K562 (cell line): Measurements from ENCODE around the gene RPS27. TPM values are rescaled to one million over a fixed set of nuclear protein-coding genes. Genes with fewer than 3 reads are reported as not detected.
A peak's percentile ranks its signal among the peaks of the same experiment; 100 is the strongest.

Experiments
- ATAC-seq: fragments of 200-7000 bp; cut with Tn5 transposase; 3 replicates; pipeline ENCODE4 v1.9.1; 2020; ENCODE audit warnings: moderate library complexity
- BruUV-seq: library from RNA; stranded (reverse); fragments of 400-500 nt; replicated peaks from 2 replicates; lab custom pipeline; 2021; lab: Mats Ljungman, UMichigan
- CTCF ChIA-PET: fragments of 300-600 bp; formaldehyde crosslinking; extraction: SDS; loops from one replicate; lab custom pipeline; 2021; ENCODE audit warnings: low intra/inter-chr PET ratio; lab: Yijun Ruan, JAX
- POLR2A ChIA-PET: fragments of 300-600, 350-650 bp; sonication (Branson Sonifier 250); formaldehyde crosslinking; extraction: SDS; loops from one replicate; lab custom pipeline; 2021; ENCODE audit warnings: antibody characterized with exemption, inconsistent platforms; lab: Yijun Ruan, JAX
- DNase-seq, 4 experiments: peaks; one replicate each; pipeline versions ENCODE4 v3.0.0 to v3.0.0-alpha.2; 2011 to 2018; ENCODE audit warnings: low spot score in 3 of 4, mixed read lengths in 3 of 4; ENCODE audit errors: extremely low read depth in 1 of 4
- FAIRE-seq: peaks from 2 replicates; lab custom pipeline; 2011; peaks lifted over from hg19 to GRCh38; lab: Jason Lieb, UNC
- H2AFZ ChIP-seq: 2 replicates; pipeline ENCODE4 v1.6.0; 2011; ENCODE audit warnings: low read depth, low read length, control low read depth, inconsistent platforms
- H3K27ac ChIP-seq: fragments of 200-600 bp; 3 replicates; pipeline ENCODE4 v1.8.0; 2011; ENCODE audit warnings: low read depth, mild to moderate bottlenecking, control low read depth, inconsistent platforms, low read length, moderate library complexity, mixed read lengths; ENCODE audit errors: extremely low read depth
- H3K27me3 ChIP-seq, 2 experiments: fragments of 300-600 bp in 1 of 2; 2 replicates in 1 of 2; 3 replicates in 1 of 2; pipeline versions ENCODE4 v1.6.0 to v1.8.0; 2011; ENCODE audit warnings: inconsistent platforms in 2 of 2, low read length in 2 of 2, mild to moderate bottlenecking in 1 of 2, mixed read lengths in 1 of 2, moderate library complexity in 1 of 2; ENCODE audit not compliant: control insufficient read depth in 2 of 2, insufficient read depth in 2 of 2
- H3K36me3 ChIP-seq: fragments of 300-600 bp; 3 replicates; pipeline ENCODE4 v1.8.0; 2011; ENCODE audit warnings: mild to moderate bottlenecking, low read length, inconsistent platforms; ENCODE audit not compliant: control insufficient read depth, insufficient read depth
- H3K4me1 ChIP-seq, 2 experiments: fragments of 200-600 bp in 1 of 2; replicated peaks in 1 of 2; 2 replicates in 1 of 2; 3 replicates in 1 of 2; pipeline versions ENCODE4 v1.5.1 to v1.8.0; 2011; ENCODE audit warnings: inconsistent platforms in 2 of 2, low read length in 2 of 2, mild to moderate bottlenecking in 1 of 2, mixed read lengths in 1 of 2, moderate library complexity in 1 of 2; ENCODE audit not compliant: control insufficient read depth in 2 of 2, insufficient read depth in 2 of 2
- H3K4me2 ChIP-seq: 2 replicates; pipeline ENCODE4 v1.6.1; 2011; ENCODE audit warnings: low read length, control low read depth, inconsistent platforms, mixed read lengths; ENCODE audit not compliant: insufficient read depth
- H3K4me3 ChIP-seq: fragments of 200-600 bp; sonication (generic), shearing (Covaris generic); 2 replicates; pipeline ENCODE4 v1.5.1; 2016; ENCODE audit warnings: control low read depth, inconsistent platforms
- H3K79me2 ChIP-seq: fragments of 200-600 bp; 3 replicates; pipeline ENCODE4 v1.8.0; 2011; ENCODE audit warnings: low read length, inconsistent platforms; ENCODE audit not compliant: control insufficient read depth, insufficient read depth
- H3K9ac ChIP-seq, 2 experiments: 2 replicates each; pipeline versions ENCODE4 v1.6.0 to v1.6.1; 2011; ENCODE audit warnings: low read depth in 2 of 2, low read length in 2 of 2, control low read depth in 1 of 2, inconsistent platforms in 1 of 2, mild to moderate bottlenecking in 1 of 2, mixed read lengths in 1 of 2; ENCODE audit not compliant: insufficient read depth in 1 of 2
- H3K9me1 ChIP-seq: one replicate; pipeline ENCODE4 v1.6.0; 2011; ENCODE audit warnings: inconsistent platforms, mild to moderate bottlenecking, low read length, moderate library complexity; ENCODE audit not compliant: control insufficient read depth, insufficient read depth
- H3K9me3 ChIP-seq: replicated peaks from 2 replicates; pipeline ENCODE4 v1.5.1; 2011; ENCODE audit warnings: low read depth, low read length, inconsistent platforms; ENCODE audit not compliant: control insufficient read depth, insufficient read depth
- H4K20me1 ChIP-seq: replicated peaks from 2 replicates; pipeline ENCODE4 v1.6.1; 2011; ENCODE audit warnings: low read length, inconsistent platforms, mixed read lengths; ENCODE audit not compliant: control insufficient read depth, insufficient read depth
- CBFA2T3 ChIP-seq: fragments of 450-650 bp; IDR thresholded peaks from 2 replicates; pipeline ENCODE4 v1.6.1; 2017
- DMBX1 ChIP-seq: fragments of 250-450 bp; sonication (Bioruptor Pico); IDR thresholded peaks from 2 replicates; pipeline ENCODE4 v1.8.0; 2022; ENCODE audit warnings: inconsistent platforms, mild to moderate bottlenecking, moderate library complexity, borderline replicate concordance
- FOXA1 ChIP-seq: fragments of 450-650 bp; IDR thresholded peaks from 2 replicates; pipeline ENCODE4 v1.6.1; 2016; ENCODE audit warnings: mild to moderate bottlenecking, borderline replicate concordance
- HDAC1 ChIP-seq, 2 experiments: fragments of 450-650 bp; IDR thresholded peaks; 2 replicates each; pipeline ENCODE4 v1.6.1; 2016 to 2017; ENCODE audit warnings: inconsistent platforms in 1 of 2, mild to moderate bottlenecking in 1 of 2, moderate library complexity in 1 of 2
- KDM1A ChIP-seq, 2 experiments: fragments of 450-650 bp; IDR thresholded peaks; 2 replicates each; pipeline ENCODE4 v1.6.1; 2016; ENCODE audit warnings: mild to moderate bottlenecking in 2 of 2
- MEIS2 ChIP-seq: fragments of 450-650 bp; IDR thresholded peaks from 2 replicates; pipeline ENCODE4 v1.6.1; 2014; ENCODE audit warnings: mild to moderate bottlenecking; ENCODE audit not compliant: partially characterized antibody
- RCOR1 ChIP-seq, 2 experiments: IDR thresholded peaks; 2 replicates each; pipeline ENCODE4 v1.6.1; 2012; ENCODE audit warnings: low read depth in 2 of 2, low read length in 2 of 2, borderline replicate concordance in 1 of 2, improper control_type of control experiment in 1 of 2
- WGBS: fragments of 100-300 bp; shearing (Covaris generic); methylation state at CpG from one replicate; pipeline ENCODE4 v1.1.6; 2016; ENCODE audit warnings: low coverage, mixed read lengths; ENCODE audit not compliant: insufficient coverage; ENCODE audit errors: missing lambda C conversion rate; 5-methylcytosine and 5-hydroxymethylcytosine counted together
- in situ Hi-C: fragments of 300-500 bp; cut with MboI; formaldehyde crosslinking; loops from 4 replicates; pipeline ENCODE4 v1.15.0; 2018; ENCODE audit warnings: inconsistent platforms, mixed read lengths
- intact Hi-C: fragments of 100-400 bp; cut with micrococcal nuclease; formaldehyde crosslinking; loops from 2 replicates; pipeline ENCODE4 v1.14.2; 2022
- polyA plus RNA-seq, 8 experiments: library from polyadenylated mRNA; depleted of rRNA in 4 of 8; stranded (reverse) in 5 of 8; unstranded in 3 of 8; fragments of >200 nt; fragmentation: Nextera tagmentation in 2 of 8; fragmentation: Illumina TruSeq in 1 of 8; extraction: Ambion mirVana in 2 of 8; extraction: Trizol in 1 of 8; gene quantifications; 2 replicates each; pipeline versions ENCODE4 v1.2.1 to v1.2.3, GENCODE V29; 2011 to 2014; ENCODE audit warnings: inconsistent platforms in 1 of 8, missing spikeins in 1 of 8
- total RNA-seq, 7 experiments: library from RNA; depleted of rRNA in 6 of 7; stranded (reverse); fragments of >200 nt in 6 of 7; fragmentation: Illumina TruSeq in 2 of 7; extraction: Trizol in 2 of 7; gene quantifications; 2 replicates each; pipeline versions ENCODE4 v1.2.1 to v1.2.3, GENCODE V29; 2011 to 2021; ENCODE audit warnings: low replicate concordance in 1 of 7
- TF ChIP-seq, protein P1 (sequence below): sonication (generic); formaldehyde crosslinking; IDR thresholded peaks from 2 replicates; pipeline ENCODE4 v1.8.1; 2023; ENCODE audit warnings: mild to moderate bottlenecking, missing genetic modification reagents
- TF ChIP-seq, protein P2 (sequence below): fragments of 450-650 bp; conservative IDR thresholded peaks from 2 replicates; pipeline ENCODE4 v1.6.1; 2016; ENCODE audit warnings: missing genetic modification characterization, low read depth, mild to moderate bottlenecking, control low read depth, missing compliant biosample characterization
- TF ChIP-seq, protein P3 (sequence below): sonication (generic); formaldehyde crosslinking; IDR thresholded peaks from 2 replicates; pipeline ENCODE4 v1.8.0; 2022; ENCODE audit warnings: mild to moderate bottlenecking, missing genetic modification reagents
- TF ChIP-seq, protein P4 (sequence below), 2 experiments: IDR thresholded peaks in 1 of 2; conservative IDR thresholded peaks in 1 of 2; 2 replicates each; pipeline ENCODE4 v1.6.1; 2016; ENCODE audit warnings: low read depth in 2 of 2, mild to moderate bottlenecking in 1 of 2, missing compliant biosample characterization in 1 of 2, missing genetic modification characterization in 1 of 2, moderate library complexity in 1 of 2

RPS27 gene
- total and polyA plus RNA-seq, 9 of the 15 experiments (the other 6 are each of a cell fraction or from before 2014, with no cell fraction given): 2,091 to 9,377 (median 6,706) TPM

DNA sequence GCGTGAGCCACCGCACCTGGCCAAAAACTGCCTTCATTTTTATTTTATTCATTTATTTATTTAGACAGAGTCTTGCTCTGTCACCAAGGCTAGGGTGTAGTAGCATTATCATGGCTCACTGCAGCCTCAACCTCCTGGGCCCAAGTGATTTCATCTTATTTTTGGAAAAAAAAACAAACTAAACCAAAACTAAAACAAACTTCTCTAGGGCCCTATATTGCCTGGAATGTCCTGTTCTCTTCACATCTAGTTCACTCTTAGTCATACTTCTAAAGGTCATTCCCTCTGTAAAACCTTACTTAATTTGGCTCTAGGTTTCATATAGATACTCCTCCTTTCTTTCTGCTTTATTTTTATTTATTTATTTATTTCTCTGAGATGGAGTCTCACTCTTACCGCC, 15.6 kb downstream of the RPS27 start (continued):
- TF ChIP-seq, protein P1, sequence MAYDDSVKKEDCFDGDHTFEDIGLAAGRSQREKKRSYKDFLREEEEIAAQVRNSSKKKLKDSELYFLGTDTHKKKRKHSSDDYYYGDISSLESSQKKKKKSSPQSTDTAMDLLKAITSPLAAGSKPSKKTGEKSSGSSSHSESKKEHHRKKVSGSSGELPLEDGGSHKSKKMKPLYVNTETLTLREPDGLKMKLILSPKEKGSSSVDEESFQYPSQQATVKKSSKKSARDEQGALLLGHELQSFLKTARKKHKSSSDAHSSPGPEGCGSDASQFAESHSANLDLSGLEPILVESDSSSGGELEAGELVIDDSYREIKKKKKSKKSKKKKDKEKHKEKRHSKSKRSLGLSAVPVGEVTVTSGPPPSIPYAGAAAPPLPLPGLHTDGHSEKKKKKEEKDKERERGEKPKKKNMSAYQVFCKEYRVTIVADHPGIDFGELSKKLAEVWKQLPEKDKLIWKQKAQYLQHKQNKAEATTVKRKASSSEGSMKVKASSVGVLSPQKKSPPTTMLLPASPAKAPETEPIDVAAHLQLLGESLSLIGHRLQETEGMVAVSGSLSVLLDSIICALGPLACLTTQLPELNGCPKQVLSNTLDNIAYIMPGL (CRISPR knock-in tag): no peak
- no peak for TF ChIP-seq FOXA1
- TF ChIP-seq, protein P2, sequence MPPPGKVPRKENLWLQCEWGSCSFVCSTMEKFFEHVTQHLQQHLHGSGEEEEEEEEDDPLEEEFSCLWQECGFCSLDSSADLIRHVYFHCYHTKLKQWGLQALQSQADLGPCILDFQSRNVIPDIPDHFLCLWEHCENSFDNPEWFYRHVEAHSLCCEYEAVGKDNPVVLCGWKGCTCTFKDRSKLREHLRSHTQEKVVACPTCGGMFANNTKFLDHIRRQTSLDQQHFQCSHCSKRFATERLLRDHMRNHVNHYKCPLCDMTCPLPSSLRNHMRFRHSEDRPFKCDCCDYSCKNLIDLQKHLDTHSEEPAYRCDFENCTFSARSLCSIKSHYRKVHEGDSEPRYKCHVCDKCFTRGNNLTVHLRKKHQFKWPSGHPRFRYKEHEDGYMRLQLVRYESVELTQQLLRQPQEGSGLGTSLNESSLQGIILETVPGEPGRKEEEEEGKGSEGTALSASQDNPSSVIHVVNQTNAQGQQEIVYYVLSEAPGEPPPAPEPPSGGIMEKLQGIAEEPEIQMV (tag): no peak

DNA sequence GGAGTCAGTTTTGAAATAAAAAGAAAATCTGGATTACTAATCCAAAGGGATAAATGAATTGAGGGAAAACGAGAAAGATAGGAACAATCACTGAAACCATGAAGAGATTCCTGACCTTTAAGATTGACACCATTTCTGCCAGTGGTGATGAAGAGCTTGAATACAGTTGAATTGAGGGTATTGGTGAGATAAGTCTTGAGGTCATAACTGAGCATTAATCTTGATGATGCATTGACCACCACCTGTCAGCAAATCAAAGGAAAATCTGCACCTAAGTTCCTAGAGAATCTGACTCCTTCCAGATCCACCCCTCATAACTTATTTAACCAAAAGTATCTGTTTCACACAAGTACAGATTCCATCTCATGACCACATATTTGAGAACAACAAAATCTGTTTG, 21.6 kb downstream of the RPS27 start:
- no peak overlapping the region for H3K4me3 ChIP-seq
- intact Hi-C loops: no loop called here
- FAIRE-seq (no peak), ATAC-seq (no peak)
- TF ChIP-seq, protein P3, sequence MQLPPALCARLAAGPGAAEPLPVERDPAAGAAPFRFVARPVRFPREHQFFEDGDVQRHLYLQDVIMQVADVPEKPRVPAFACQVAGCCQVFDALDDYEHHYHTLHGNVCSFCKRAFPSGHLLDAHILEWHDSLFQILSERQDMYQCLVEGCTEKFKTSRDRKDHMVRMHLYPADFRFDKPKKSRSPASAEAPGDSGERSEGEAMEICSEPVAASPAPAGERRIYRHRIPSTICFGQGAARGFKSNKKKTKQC (CRISPR knock-in tag): no peak
- TF ChIP-seq, protein P4, sequence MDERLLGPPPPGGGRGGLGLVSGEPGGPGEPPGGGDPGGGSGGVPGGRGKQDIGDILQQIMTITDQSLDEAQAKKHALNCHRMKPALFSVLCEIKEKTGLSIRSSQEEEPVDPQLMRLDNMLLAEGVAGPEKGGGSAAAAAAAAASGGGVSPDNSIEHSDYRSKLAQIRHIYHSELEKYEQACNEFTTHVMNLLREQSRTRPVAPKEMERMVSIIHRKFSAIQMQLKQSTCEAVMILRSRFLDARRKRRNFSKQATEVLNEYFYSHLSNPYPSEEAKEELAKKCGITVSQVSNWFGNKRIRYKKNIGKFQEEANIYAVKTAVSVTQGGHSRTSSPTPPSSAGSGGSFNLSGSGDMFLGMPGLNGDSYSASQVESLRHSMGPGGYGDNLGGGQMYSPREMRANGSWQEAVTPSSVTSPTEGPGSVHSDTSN (CRISPR knock-in tag; IDR thresholded peaks at IDR 0.05; ENCODE audit: low read depth): no peak
- TF ChIP-seq, protein P4 (tag; conservative IDR thresholded peaks at IDR 0.05; ENCODE audit: low read depth): peak; percentile 62
- TF ChIP-seq DMBX1 (no peak), MEIS2 (peak; percentile 58), KDM1A (IDR thresholded peaks at IDR 0.05) (peak; percentile 88 to 95), HDAC1 (IDR thresholded peaks at IDR 0.05) (0 out of 4 replicates have a peak, but pooled peaks of 1 of the 2 experiments have one; percentile 25), RCOR1 (IDR thresholded peaks at IDR 0.05; ENCODE audit: borderline replicate concordance in 1 of 2, low read depth in 2 of 2, low read length in 2 of 2) (0 out of 4 replicates have a peak, but pooled peaks of 1 of the 2 experiments have one; percentile 19), CBFA2T3 (peak; percentile 46)
- TF ChIP-seq, all 486 proteins: peak for 6
- Histone ChIP-seq H3K9me1 (no peaks in the 10 kb centered on the region), H3K27me3 (peaks cover 4 to 16% of the 10 kb centered on the region in 2 experiments; a peak in 3 of 5 replicates), H3K36me3 (no peaks in the 10 kb centered on the region), H3K79me2 (no peaks in the 10 kb centered on the region), H3K9me3 (no peaks in the 10 kb centered on the region), H3K9ac (no peak overlapping the region), H2AFZ (no peak overlapping the region), H3K4me2 (no peak overlapping the region), H3K4me1 (no peaks in the 10 kb centered on the region; a peak in 2 of 5 replicates), H3K27ac (no peak overlapping the region), H4K20me1 (no peaks in the 10 kb centered on the region)
- in situ Hi-C loops: no loop called here
- CTCF ChIA-PET: no interaction called here
- 5% methylated on average over 1 of the region's 1 CpG for WGBS
- POLR2A ChIA-PET: interaction anchor here (2.0 kb wide), 1 partner anchor 21 kb away, joined by 11 read pairs; the partner anchor contains the start of gene RPS27
- BruUV-seq: no TSS peak
- no peak for DNase-seq
